Lung (tissue), 12 donors: ENCODE data around the gene CDK16. TPM values are rescaled to one million over a fixed set of nuclear protein-coding genes. Genes with fewer than 3 reads are reported as not detected.

Experiments
- ATAC-seq: fragments of 200-7000 bp; cut with Tn5 transposase; one replicate; pipeline ENCODE4 v1.9.1; 2020; ENCODE audit warnings: moderate number of reproducible peaks; ENCODE audit not compliant: insufficient read depth, low FRiP score
- DNase-seq, 3 donors: peaks; one replicate each; pipeline ENCODE4 v3.0.0-alpha.2; 2013 to 2017
- H3K27ac ChIP-seq, 2 donors: one replicate each; pipeline ENCODE4 v1.5.1; 2013; ENCODE audit warnings: mild to moderate bottlenecking in 2 of 2, moderate library complexity in 2 of 2, control low read depth in 1 of 2, inconsistent platforms in 1 of 2, low read depth in 1 of 2, low read length in 1 of 2
- H3K27me3 ChIP-seq, 3 donors: one replicate each; pipeline ENCODE4 v1.5.1; 2013; ENCODE audit warnings: low read length in 2 of 3; ENCODE audit not compliant: control insufficient read depth in 3 of 3, insufficient read depth in 3 of 3
- H3K36me3 ChIP-seq, 4 donors: one replicate each; pipeline ENCODE4 v1.5.1; 2013; ENCODE audit warnings: low read length in 4 of 4, mild to moderate bottlenecking in 1 of 4, moderate library complexity in 1 of 4; ENCODE audit not compliant: control insufficient read depth in 4 of 4, insufficient read depth in 4 of 4
- H3K4me1 ChIP-seq, 5 donors: one replicate each; pipeline ENCODE4 v1.5.1; 2013; ENCODE audit warnings: low read length in 5 of 5, mild to moderate bottlenecking in 2 of 5, moderate library complexity in 1 of 5; ENCODE audit not compliant: control insufficient read depth in 5 of 5, insufficient read depth in 5 of 5
- H3K4me3 ChIP-seq: one replicate; pipeline ENCODE4 v1.5.1; 2013; ENCODE audit warnings: mild to moderate bottlenecking, control low read depth, moderate library complexity
- H3K9ac ChIP-seq, 2 donors: one replicate each; pipeline ENCODE4 v1.5.1; 2013; ENCODE audit warnings: low read length in 2 of 2, control low read depth in 1 of 2; ENCODE audit not compliant: insufficient read depth in 1 of 2
- H3K9me3 ChIP-seq, 4 donors: one replicate each; pipeline ENCODE4 v1.5.1; 2013; ENCODE audit warnings: low read length in 3 of 4, mild to moderate bottlenecking in 1 of 4, moderate library complexity in 1 of 4; ENCODE audit not compliant: control insufficient read depth in 4 of 4, insufficient read depth in 3 of 4
- CTCF ChIP-seq: IDR thresholded peaks from 2 replicates; pipeline ENCODE4 v1.5.1; 2012; ENCODE audit warnings: mild to moderate bottlenecking; ENCODE audit errors: control extremely low read depth, extremely low read depth
- WGBS, 2 donors: extraction: QIAGEN DNeasy Blood & Tissue Kit; methylation state at CpG; one replicate each; pipeline ENCODE4 v1.1.7; 2013; 5-methylcytosine and 5-hydroxymethylcytosine counted together
- polyA plus RNA-seq, 2 donors: library from polyadenylated mRNA; stranded (reverse); fragments of 200-250 nt; gene quantifications; one replicate each; pipeline ENCODE4 v1.2.1, GENCODE V29; 2013
- total RNA-seq, 2 donors: library from RNA; depleted of rRNA in 1 of 2; stranded (reverse); fragments of >200 nt in 1 of 2; gene quantifications; one replicate each; pipeline ENCODE4 v1.2.1, GENCODE V29; 2014 to 2021
- donor health status: control.
- donor health status: control.
- donor health status: Bipolar disorder and iron deficiency.
- donor health status: healthy.
- donor health status: DM: yes; HTN: yes; CAD: no.

Gene CDK16
- total and polyA plus RNA-seq, 4 donors, result 50.1 to 93.5 (median 60.5) TPM

GRCh38 chrX:47204970-47205369 lies 13.5 kb upstream of the CDK16 start:
- Histone ChIP-seq H3K27me3 (peaks cover 0 to 4% (median 0%) of the 10 kb centered on the region in 3 donors), H3K36me3 (peaks cover 29 to 88% (median 74%) of the 10 kb centered on the region in 4 donors), H3K9ac (no peak overlapping the region), H3K4me3 (no peak overlapping the region), H3K27ac (no peak overlapping the region), H3K4me1 (no peaks in the 10 kb centered on the region), H3K9me3 (peaks cover 0 to 10% (median 0%) of the 10 kb centered on the region in 4 donors)
- DNase-seq (no peak), ATAC-seq (no peak)
- no peak for TF ChIP-seq CTCF
- WGBS, 2 donors, result 88 to 89% methylated on average over 4 to 5 of the region's 5 CpGs

GRCh38 chrX:47206316-47206715 lies 12.2 kb upstream of the CDK16 start:
- ATAC-seq, result no peak

GRCh38 chrX:47208108-47208507 lies 10.4 kb upstream of the CDK16 start:
- no peak overlapping the region for H3K27ac ChIP-seq
- no peak for TF ChIP-seq CTCF
- H3K9me3 ChIP-seq, result peaks cover 0 to 10% (median 0%) of the 10 kb centered on the region in 4 donors
- no peak overlapping the region for H3K4me3 ChIP-seq
- 87 to 91% methylated on average over 12 of the region's 12 CpGs for WGBS, 2 donors
- ATAC-seq, result no peak
- DNase-seq, result no peak
- peaks cover 22 to 83% (median 71%) of the 10 kb centered on the region in 4 donors for H3K36me3 ChIP-seq
- H3K27me3 ChIP-seq, result peaks cover 0 to 8% (median 0%) of the 10 kb centered on the region in 3 donors
- no peaks in the 10 kb centered on the region for H3K4me1 ChIP-seq
- no peak overlapping the region for H3K9ac ChIP-seq

More at GRCh38 chrX:47206316-47206715, 12.2 kb upstream of the CDK16 start:
- no peak for DNase-seq
- 83 to 93% methylated on average over 3 of the region's 3 CpGs for WGBS, 2 donors
- H3K36me3 ChIP-seq, result peaks cover 21 to 88% (median 73%) of the 10 kb centered on the region in 4 donors
- no peak for TF ChIP-seq CTCF
- no peaks in the 10 kb centered on the region for H3K4me1 ChIP-seq
- no peak overlapping the region for H3K4me3 ChIP-seq
- H3K9ac ChIP-seq, result no peak overlapping the region
- H3K27me3 ChIP-seq, result peaks cover 0 to 8% (median 0%) of the 10 kb centered on the region in 3 donors
- no peak overlapping the region for H3K27ac ChIP-seq
- H3K9me3 ChIP-seq, result peaks cover 0 to 11% (median 0%) of the 10 kb centered on the region in 4 donors
